GM19468 (cell line): ENCODE measurements around the gene CACNA1B.
"Not testable (repeated sequence)": the region's sequence is repeated elsewhere in the genome, so short reads cannot be mapped to it uniquely, and the experiment has no call there.

ENCODE experiments used
- ATAC-seq: cut with Tn5 transposase; IDR thresholded peaks from one replicate; pipeline ENCODE4 v1.9.1; 2021; ENCODE audit warnings: mild to moderate bottlenecking, moderate library complexity, moderate number of reproducible peaks; ENCODE audit not compliant: unreplicated experiment; ENCODE audit errors: extremely low read depth

Gene CACNA1B

DNA sequence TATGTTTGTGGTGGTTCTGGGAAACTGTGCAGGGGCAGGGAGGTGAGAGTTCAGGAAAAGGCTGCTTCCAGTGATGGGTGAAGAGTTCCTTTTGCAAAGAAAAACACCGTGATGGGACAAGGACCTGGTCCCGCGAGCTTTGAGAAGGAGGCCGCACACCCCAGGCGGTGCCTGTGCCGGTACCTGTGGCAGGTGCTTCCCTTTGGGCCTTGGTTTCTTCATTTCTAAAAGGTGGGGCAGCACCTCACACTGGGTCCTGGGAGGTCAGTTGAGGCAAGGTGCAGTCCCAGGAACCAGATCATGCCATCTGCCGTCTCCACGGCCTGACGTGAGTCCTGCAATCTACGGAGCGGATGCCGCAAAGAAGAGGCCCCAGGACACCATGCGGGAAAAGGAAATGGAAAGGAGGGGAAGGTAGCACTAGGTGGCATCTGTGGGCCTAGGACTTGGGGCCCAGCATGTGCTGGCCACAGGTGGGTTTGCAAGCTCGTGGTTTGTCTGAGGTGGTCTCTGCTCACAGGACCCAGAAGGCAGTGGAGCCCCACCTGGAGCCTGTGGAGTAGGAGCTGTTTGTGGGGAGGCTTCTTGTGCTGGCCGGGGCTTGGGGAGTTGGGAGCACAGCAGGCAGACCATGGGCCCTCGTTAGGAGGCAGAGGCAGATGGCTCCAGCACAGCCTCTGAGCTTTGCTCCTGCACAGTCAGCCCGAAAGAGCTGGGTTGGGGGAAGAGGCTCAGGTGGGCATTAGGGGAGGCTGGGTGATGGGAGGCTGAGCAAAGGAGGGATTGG lies 131.6 kb downstream of the CACNA1B start:
- no peak for ATAC-seq

DNA sequence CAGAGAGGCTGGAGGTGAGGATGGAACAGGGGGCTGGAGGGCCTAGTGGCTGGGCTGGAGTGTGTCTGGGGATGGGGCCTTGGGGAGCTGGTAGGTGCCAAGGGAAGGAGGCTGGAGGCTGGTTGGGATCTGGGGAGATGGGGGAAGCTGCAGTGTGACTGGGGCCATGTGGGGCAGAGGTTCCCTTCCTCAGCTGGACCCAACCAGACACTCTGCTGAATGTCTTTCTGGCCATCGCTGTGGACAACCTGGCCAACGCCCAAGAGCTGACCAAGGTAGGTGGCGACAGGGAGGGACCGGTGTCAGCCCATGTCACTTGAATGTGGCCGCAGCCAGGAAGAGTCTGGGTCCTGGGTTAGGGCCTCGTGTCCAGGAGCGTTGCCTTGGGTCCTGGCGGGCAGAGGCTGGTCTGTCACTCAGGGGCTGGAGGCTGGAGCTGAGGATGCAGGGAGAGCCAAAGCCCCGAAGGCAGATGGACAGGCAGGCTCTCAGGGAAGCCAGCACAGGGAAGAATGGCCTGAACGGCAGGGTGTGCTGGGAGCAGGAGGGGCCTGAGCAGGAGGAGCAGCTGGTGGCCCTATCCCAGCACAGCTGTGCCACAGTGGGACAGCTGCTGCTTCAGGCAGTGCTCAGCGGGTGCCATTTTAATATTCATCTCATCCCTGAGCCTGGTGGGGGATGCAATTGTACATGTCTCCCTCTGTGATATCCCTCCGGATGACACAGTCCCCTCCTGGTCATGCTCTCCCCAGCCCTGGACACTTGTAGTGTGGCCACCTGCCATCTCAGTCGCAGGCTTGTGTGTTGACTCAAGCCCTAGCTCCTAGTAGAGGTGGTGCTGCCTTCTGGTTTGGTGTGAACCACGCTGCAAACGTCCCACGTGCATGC lies 132.5 kb downstream of the CACNA1B start:
- ATAC-seq, result no peak

DNA sequence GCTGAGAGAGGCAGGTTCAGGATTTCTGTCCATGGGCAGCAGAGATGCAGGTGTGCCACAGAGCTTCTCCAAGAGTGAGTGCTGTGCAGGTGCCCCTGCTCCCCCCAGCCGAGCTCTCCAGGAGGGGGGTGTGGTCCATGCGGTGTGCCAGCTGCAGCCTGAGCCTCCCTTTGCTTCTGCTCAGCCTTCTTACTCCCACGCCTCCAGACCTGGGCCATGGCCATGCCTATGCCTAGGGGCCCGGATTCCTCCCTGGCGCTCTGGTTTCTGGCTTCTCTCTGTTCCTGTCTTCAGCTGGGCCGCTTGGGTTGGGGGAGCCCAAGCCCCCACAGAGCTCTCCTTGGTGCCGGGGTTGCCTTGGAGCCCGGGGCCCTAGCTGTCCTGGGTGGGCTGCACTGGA lies 133.3 kb downstream of the CACNA1B start:
- no peak for ATAC-seq

DNA sequence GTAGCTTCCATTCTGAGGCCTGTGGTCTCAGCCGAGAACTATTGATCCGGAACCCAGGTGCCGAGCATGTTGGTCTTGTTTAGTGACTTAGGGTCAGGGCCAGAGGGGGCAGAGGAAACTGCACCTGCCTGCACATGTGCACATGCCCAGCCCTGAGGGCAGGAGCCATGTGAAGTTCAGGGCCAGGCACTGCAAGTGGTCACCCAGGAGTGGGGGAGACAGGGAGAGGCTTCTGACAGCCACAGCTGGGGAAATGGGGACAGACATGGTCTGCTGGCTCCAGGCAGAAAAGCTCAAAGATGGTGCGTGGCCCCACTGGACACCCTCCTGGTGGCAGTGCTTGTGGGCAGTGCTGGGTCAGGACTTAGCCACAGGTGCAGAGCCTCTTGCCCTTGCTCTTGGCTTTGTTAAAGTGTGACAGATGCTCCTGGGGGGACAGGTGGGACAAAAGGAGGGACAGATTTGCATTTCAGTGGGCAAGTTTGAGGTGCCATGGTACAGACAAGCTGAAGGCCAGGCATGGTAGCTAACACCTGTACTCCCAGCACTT lies 134.4 kb downstream of the CACNA1B start:
- ATAC-seq, result no peak

DNA sequence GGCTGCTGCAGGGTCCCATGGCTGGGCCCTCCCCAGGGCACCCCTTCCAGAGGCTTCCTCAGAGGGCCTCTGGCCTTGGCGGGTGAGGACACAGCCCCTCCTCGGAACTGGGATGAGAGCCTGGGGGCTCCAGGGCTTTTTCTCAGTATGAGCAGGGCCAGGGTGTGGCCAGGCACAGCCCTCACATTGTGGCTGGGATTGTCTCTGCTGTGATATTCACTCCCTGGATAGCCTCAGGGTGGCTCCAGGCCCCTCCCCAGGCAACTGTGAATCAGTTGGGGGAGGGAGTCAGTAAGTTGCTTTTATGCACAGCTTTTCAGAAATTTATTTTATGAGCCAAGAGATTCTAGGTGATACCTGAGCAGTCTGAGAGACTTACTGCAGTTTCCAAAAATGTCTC lies 135.7 kb downstream of the CACNA1B start:
- ATAC-seq, result no peak

DNA sequence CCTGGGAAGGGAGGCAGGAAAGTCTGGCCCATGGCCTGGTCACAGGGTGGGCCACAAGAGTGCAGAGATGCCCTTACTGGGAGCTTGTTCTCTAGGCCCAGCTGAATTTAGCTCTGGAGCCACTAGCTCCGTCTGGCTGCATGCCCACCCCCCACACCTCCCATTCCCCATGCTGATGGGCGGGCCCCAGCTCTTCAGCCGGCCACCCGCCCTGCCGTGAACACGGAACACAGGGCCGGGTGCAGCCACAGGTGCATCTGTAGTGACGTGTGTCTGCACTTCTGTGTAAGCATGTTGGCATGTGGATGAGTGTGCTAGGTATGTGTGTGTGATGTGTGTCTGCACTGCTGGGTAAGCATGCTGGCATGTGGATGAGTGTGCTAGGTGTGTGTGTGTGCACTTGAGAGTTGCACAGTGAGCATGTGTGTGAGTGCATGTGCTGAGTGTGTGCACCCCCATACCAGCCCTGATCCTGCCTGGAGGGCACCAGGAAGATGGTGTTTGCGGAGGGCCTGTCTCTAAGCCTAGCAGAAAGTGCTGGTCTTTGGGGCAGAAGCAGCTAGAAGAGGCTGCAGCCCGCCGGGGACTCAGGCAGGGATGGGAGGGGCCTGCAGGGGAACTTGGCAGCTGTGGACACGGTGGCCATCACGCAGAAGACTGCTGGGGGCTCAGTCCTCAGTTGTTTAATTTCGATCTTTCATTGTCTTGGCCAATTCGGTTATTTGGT lies 136.4 kb downstream of the CACNA1B start:
- ATAC-seq, result no peak

DNA sequence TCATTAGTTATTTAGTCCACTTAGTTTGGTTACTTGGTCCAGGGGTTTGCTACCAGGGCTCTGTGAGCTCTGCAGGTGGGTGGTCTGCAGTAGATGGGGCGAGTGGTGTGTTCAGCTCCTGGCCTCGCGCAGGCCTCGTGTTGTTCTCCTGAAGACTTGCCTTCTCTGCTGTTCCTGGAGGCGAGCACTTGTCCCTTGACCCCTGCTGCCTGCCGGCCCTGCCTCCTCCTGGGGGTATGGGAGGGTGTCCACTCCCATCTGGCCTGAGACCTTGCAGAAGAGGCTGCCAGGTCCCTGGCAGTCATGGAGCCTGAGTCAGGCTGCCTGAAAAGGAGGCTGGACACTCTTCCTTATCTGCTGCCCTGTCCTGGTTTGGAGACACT lies 137.0 kb downstream of the CACNA1B start:
- no peak for ATAC-seq

DNA sequence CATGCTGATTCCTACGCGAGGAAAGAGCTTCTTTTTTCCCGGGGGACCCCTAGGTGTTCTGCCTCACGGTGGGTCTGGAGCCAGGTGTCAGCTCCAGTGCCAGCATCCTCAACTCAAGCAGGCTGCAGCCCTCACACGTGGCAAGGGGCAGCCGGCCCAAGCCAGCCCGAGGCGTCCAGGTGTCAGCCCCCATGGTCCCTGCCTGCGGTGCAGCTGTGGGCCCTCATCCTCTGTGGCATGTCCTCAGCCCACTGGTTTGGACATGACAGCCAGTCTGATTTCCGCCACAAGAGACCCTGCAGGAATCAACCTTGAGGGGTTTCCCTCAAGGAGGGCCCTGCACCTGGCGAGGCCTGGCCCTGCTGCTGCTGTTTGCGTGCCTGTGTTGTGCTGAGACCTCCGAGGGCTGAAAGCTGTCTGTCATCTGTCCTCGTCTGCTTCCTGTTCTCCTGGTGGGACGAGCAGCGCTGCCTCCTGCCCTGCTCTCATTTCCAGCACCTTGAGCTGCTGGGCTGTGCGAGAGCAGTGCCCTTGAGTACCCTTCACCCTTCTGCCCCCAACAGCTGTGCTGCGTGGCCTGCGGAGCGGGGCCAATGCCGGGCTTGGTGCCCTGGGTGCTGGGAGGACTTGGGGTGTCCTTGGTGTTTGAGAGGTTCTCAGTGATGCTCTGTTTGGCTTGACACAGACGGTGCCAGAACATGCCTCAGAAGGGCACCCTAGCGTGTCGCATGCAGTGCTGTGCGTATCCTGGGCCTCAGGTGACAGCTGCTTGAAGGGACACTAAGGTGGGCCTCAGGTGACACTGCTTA lies 137.6 kb downstream of the CACNA1B start:
- ATAC-seq, result no peak

DNA sequence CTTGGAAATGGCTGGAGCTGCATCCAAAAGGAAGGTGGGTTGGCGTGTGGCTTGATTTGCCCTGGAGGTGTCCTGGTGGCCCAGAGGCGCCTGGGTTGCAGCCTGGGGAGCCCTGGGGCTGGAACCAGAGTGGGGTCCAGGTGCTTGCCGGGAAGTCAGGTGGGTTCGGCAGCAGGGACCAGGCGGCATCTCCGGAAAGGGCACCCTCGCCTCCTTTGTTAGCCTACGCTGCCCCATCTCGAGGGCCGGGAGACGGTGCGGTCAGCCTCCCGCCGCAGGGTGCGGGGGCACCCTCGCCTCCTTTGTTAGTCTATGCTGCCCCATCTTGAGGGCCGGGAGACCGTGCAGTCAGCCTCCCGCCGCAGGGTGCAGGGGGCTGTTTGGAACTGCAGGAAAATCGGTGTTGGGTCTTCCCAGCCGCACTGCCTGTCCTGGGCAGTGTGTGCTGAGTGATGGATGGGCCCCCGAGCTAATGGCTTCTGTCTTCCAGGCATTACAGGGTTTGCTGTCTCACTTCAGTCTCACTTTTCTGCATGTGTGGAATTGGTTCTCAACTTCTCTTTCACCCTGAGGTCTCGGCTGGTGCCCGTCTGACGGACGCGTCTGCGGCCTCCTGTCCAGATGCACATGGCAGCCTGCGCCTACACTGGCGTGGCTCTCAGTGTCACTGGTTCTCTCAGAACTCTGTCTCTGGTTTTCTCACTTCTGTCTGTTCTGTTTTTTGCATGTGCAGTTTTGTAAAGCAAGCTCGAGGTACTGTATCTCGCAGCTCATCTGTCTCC lies 139.0 kb downstream of the CACNA1B start:
- ATAC-seq, result no peak

DNA sequence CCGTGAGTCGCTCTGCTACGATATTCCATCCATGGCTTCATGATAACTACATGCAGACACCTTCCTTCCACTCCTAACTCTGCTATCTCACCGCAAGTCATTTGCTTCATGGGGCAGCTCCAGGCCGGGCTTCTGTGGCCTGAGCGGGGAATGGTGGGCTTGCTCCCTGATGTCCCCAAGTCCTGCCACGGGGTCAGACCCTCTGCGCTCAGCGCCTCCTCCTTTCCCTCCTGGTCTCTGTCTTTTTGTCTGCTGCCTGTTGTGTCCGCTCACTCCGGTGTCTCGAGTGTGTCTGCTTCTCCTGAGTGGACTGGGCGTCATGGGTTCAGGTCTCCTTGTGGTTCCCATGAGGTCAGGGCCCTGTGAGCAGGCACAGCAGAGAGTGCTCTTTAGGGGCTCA lies 139.6 kb downstream of the CACNA1B start:
- ATAC-seq, result no peak

DNA sequence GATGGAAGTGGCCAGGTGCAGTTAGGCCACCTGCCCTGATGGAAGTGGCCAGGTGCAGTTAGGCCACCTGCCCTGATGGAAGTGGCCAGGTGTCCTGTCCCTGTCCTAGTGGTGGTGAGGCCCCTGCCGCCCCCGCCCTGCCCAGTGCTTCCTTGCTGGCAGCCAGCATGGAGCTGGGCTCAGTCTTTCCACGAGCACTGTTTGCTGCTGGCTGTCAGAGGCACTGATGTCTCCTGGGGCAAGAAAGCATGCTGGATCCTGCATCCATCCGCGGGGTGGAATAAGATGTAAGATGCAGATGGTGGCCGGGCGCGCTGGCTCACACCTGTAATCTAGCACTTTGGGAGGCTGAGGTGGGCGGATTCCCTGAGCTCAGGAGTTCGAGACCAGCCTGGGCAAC lies 141.9 kb downstream of the CACNA1B start:
- ATAC-seq, result not testable (repeated sequence)

DNA sequence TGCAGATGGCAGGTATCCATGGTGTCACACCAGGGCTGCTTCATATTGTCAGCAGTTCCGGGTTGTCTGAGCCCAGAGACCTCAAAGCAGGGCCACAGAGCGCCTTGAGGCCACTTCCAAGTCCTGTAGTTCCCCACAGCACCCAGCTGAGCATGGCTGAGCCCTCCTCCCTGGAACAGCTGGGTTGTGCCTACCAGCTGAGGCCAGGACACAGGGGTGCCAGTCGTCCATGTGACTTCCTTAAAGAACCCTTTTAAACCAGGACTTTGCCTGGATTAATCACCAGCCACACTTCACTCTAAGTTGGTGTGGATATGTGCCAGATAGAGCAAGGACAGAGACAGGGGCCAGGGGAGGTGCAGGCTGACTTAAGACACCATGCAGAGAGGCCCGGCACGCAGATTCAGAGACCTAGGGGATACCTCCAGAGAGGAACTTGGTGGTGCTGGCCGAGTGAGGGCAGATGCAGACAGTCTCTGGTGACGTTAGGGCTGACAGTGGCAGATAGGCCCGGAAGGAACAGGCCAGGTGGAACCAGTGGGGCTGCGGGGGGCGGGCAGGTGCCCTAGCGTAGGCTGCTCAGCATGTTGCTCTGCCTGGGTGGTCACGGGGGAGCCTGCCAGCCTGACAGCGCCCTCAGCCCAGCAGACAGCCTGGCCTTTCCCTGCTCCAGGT lies 142.7 kb downstream of the CACNA1B start:
- no peak for ATAC-seq

DNA sequence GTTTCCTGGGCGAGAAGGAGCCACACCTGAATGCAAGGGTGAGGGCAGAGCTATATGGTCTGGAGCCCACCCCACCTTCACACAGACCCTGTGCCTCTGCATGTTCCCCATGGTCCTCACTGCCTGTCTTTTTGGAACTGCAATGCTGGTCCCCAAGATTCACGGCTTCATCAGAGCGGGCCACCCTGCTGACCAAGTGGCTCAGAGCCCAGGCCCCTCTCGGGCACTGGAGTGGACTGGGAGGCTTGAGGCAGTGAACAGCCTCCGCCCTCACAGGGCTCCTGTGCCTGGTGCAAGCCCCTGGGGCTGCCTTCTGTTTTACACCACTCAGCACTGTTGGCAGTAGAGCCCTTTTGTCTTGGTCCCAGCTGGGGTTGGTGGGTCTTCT lies 143.2 kb downstream of the CACNA1B start:
- no peak for ATAC-seq

DNA sequence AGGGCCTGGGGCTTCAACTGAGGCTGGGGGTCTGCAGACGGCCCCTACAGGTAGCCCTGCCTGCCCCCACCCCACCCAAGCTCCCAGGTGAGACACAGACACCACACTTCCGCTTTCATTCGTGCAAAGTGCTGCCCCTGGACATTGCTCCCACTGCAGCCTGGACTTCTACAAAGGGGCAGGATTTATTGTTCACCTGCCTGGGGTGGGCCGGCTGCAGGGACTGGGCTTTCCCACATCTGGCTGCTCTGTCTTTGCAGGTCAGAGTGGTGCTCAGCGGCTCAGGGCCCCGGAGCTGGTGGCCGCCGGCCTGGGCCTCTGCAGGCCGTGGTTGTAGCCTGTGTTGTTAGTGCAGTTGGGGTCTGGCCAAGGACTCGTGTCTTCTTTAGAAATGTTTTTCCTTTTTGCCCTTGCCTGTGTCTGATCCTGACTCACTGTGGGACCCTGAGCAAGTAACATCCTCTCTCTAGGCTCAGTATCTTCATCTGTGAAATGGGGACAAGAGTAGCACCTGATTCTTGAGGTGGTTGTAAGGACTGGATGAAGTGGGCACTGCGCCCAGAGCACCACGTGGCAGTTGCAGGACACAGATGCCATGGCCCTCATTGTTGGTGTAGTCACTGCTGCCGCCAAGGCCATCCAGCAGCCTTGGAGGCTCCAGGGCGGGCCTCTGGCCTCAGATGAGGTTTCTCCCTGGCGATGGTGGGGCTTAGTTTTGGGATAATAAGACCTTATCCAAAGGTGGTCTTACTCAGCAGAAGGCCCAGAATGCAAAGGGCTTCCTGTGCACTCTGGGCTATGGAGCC lies 143.9 kb downstream of the CACNA1B start:
- ATAC-seq, result no peak

DNA sequence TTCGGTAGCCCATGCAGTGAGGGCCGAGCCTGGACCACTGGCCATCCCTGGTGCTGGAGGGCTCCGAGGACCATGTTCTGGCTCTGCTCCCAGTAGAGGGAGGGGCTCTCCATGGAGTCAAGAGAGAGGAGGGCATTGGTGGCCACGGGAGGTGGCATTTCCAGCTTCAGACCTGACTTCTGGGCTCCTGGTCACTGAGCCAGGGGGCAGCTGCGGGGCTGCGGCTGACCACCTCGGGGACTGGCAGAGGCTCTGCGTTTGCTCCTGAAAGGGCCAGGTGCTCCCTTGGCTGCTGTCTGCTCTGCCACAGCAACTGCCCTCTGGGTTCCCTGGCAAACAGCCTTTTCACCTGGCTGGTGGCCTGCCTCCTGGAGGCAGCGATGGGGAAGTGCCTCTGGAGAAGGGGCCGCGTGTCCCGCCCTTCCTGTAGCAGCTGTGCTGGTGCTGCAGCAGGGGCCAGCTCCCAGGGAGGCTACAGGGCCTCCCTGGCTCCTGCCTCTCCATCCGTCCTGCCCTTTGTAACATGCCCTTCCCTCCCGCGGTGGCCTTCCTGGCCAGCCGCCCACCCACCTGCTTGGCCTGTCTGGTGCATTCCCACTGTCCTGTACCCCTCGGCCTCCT lies 144.6 kb downstream of the CACNA1B start:
- ATAC-seq, result no peak

DNA sequence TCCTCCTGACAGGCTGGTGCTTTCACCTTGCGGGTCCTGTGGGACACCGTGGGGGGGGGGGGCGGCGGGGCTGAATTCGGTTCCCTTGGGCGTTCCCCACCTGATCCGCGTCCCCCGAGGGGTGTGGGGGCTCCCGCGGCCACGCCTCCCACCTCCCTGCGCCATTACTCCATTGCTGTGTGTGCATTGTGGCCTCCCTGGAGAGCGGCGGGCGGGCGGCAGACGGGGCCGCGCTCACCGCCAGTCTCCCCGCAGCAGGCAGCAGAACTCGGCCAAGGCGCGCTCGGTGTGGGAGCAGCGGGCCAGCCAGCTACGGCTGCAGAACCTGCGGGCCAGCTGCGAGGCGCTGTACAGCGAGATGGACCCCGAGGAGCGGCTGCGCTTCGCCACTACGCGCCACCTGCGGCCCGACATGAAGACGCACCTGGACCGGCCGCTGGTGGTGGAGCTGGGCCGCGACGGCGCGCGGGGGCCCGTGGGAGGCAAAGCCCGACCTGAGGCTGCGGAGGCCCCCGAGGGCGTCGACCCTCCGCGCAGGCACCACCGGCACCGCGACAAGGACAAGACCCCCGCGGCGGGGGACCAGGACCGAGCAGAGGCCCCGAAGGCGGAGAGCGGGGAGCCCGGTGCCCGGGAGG lies 145.3 kb downstream of the CACNA1B start:
- ATAC-seq, result no peak
